ENCODE results near the gene THTPA. TPM values are rescaled to one million over a fixed set of nuclear protein-coding genes. Genes with fewer than 3 reads are reported as not detected.

Gene THTPA
- total and polyA plus RNA-seq, 2 of the 13 experiments (the other 11 are each of a cell fraction or from before 2014, with no cell fraction given), result 7.4 to 8.7 TPM

- TF ChIP-seq TFAP4 (IDR thresholded peaks at IDR 0.05; ENCODE audit: borderline replicate concordance, low read depth), result no peak
- TF ChIP-seq SMAD1 (CRISPR knock-in tag; IDR thresholded peaks at IDR 0.05; ENCODE audit: borderline replicate concordance, low read depth), result no peak; the same call in 1 of the 2 replicates
- 0 out of 2 replicates have a peak, but pooled peaks have one; percentile 19 for TF ChIP-seq ATRX (CRISPR knock-in tag; IDR thresholded peaks at IDR 0.05; ENCODE audit: borderline replicate concordance)
- TF ChIP-seq ZNF713 (CRISPR knock-in tag; IDR thresholded peaks at IDR 0.05), result no peak
- no peak for TF ChIP-seq KLF11 (CRISPR knock-in tag; IDR thresholded peaks at IDR 0.05)
- TF ChIP-seq ZNF530 (CRISPR knock-in tag; IDR thresholded peaks at IDR 0.05; ENCODE audit: low read depth), result no peak
- TF ChIP-seq ZUFSP (CRISPR knock-in tag; IDR thresholded peaks at IDR 0.05; ENCODE audit: borderline replicate concordance), result no peak
- TF ChIP-seq ZNF563 (CRISPR knock-in tag; IDR thresholded peaks at IDR 0.05), result no peak
- no peak for TF ChIP-seq PRMT3 (CRISPR knock-in tag; IDR thresholded peaks at IDR 0.05; ENCODE audit: borderline replicate concordance, low read depth)
- no peak for TF ChIP-seq SNAPC5 (CRISPR knock-in tag; IDR thresholded peaks at IDR 0.05; ENCODE audit: borderline replicate concordance)
- no peak for TF ChIP-seq ZBTB38 (CRISPR knock-in tag; IDR thresholded peaks at IDR 0.05)
- no peak for TF ChIP-seq ZBTB43 (CRISPR knock-in tag; conservative IDR thresholded peaks at IDR 0.05)
- no peak for TF ChIP-seq ZNF12 (CRISPR knock-in tag; IDR thresholded peaks at IDR 0.05)
- TF ChIP-seq MXI1 (IDR thresholded peaks at IDR 0.05; ENCODE audit: borderline replicate concordance, low read depth, low read length), result no peak
- TF ChIP-seq ZFY (CRISPR knock-in tag; IDR thresholded peaks at IDR 0.05), result peak; percentile 29; the same call in 1 of the 2 replicates
- no peak for TF ChIP-seq EP300 (IDR thresholded peaks at IDR 0.05; ENCODE audit: low read depth in 2 of 2, low read length in 2 of 2)
- TF ChIP-seq EP300 (CRISPR knock-in tag; IDR thresholded peaks at IDR 0.05; ENCODE audit: borderline replicate concordance), result no peak
- TF ChIP-seq ATM (IDR thresholded peaks at IDR 0.05; ENCODE audit: borderline replicate concordance), result no peak
- no peak for TF ChIP-seq FOXO1 (CRISPR knock-in tag; IDR thresholded peaks at IDR 0.05)
- no peak for TF ChIP-seq CAMTA2 (CRISPR knock-in tag; IDR thresholded peaks at IDR 0.05; ENCODE audit: borderline replicate concordance)
- no peak for TF ChIP-seq ZFP1 (CRISPR knock-in tag; IDR thresholded peaks at IDR 0.05)
- TF ChIP-seq ZNF280D (CRISPR knock-in tag; IDR thresholded peaks at IDR 0.05), result no peak
- TF ChIP-seq MBNL3 (CRISPR knock-in tag; conservative IDR thresholded peaks at IDR 0.05), result no peak
- no peak for TF ChIP-seq SALL2 (CRISPR knock-in tag; IDR thresholded peaks at IDR 0.05)
- TF ChIP-seq HNF4A (CRISPR knock-in tag; IDR thresholded peaks at IDR 0.05), result peak; percentile 44; the same call in 1 of the 2 replicates
Observed at GRCh38 chr14:23545740-23546365, 10.2 kb upstream of the THTPA start (continued).

Measured in HepG2 (cell line).